Retinal pigment epithelial cell (primary cell): ENCODE data around the gene MLLT10.

Experiments
- DNase-seq: peaks from one replicate; pipeline ENCODE4 v3.0.0-alpha.2; 2010; ENCODE audit warnings: low read depth
- H3K4me3 ChIP-seq: 2 replicates; pipeline ENCODE4 v1.5.1; 2011; ENCODE audit warnings: mild to moderate bottlenecking, low read length, control low read depth, moderate library complexity
- CTCF ChIP-seq: conservative IDR thresholded peaks from 2 replicates; pipeline ENCODE4 v1.5.1; 2011; ENCODE audit warnings: low read depth, low read length, control low read depth, inconsistent platforms

Gene MLLT10

GRCh38 chr10:21769041-21769440, 235.0 kb downstream of the MLLT10 start:
- no peak for TF ChIP-seq CTCF
- H3K4me3 ChIP-seq: no peak overlapping the region
- DNase-seq: no peak

- TF ChIP-seq CTCF: no peak
- no peak overlapping the region for H3K4me3 ChIP-seq
- DNase-seq: no peak
These were observed 237.2 kb downstream of the MLLT10 start for GRCh38 chr10:21771219-21771618.

- DNase-seq: no peak
- H3K4me3 ChIP-seq: no peak overlapping the region
- no peak for TF ChIP-seq CTCF
These were observed 242.9 kb downstream of the MLLT10 start for GRCh38 chr10:21776883-21777282.

GRCh38 chr10:21791276-21791675, 257.2 kb downstream of the MLLT10 start:
- DNase-seq: no peak
- no peak overlapping the region for H3K4me3 ChIP-seq
- no peak for TF ChIP-seq CTCF
